HepG2 (cell line): ENCODE measurements around the gene GYS1. TPM values are rescaled to one million over a fixed set of nuclear protein-coding genes. Genes with fewer than 3 reads are reported as not detected.

Experiments used
- ATRX ChIP-seq: sonication (generic); formaldehyde crosslinking; IDR thresholded peaks from 2 replicates; pipeline ENCODE4 v1.4.0; 2020; ENCODE audit warnings: missing genetic modification reagents, borderline replicate concordance
- CBFB ChIP-seq: sonication (generic); formaldehyde crosslinking; IDR thresholded peaks from 2 replicates; pipeline ENCODE4 v1.4.0; 2020; ENCODE audit warnings: missing genetic modification reagents
- HNF4A ChIP-seq: sonication (generic); formaldehyde crosslinking; IDR thresholded peaks from 2 replicates; pipeline ENCODE4 v1.4.0; 2020; ENCODE audit warnings: missing genetic modification reagents
- HNF4G ChIP-seq, 2 experiments: sonication (generic) in 1 of 2; formaldehyde crosslinking in 1 of 2; IDR thresholded peaks; 2 replicates each; pipeline versions ENCODE4 v1.4.0 to v1.6.1; 2011 to 2020; ENCODE audit warnings: borderline replicate concordance in 2 of 2, low read depth in 2 of 2, mild to moderate bottlenecking in 2 of 2, low read length in 1 of 2, missing genetic modification reagents in 1 of 2, moderate library complexity in 1 of 2
- JUND ChIP-seq: sonication (generic); formaldehyde crosslinking; IDR thresholded peaks from 2 replicates; pipeline ENCODE4 v1.8.0; 2022; ENCODE audit warnings: mild to moderate bottlenecking, missing genetic modification reagents
- KDM2A ChIP-seq: sonication (generic); formaldehyde crosslinking; IDR thresholded peaks from 2 replicates; pipeline ENCODE4 v1.4.0; 2020; ENCODE audit warnings: low read depth, missing genetic modification reagents, borderline replicate concordance
- MIER2 ChIP-seq: IDR thresholded peaks from 2 replicates; pipeline ENCODE4 v1.6.1; 2016; ENCODE audit warnings: missing biosample characterization, missing genetic modification reagents
- NFKB2 ChIP-seq: sonication (generic); formaldehyde crosslinking; IDR thresholded peaks from 2 replicates; pipeline ENCODE4 v1.4.0; 2020; ENCODE audit warnings: missing genetic modification reagents, borderline replicate concordance
- RBAK ChIP-seq: sonication (generic); formaldehyde crosslinking; IDR thresholded peaks from 2 replicates; pipeline ENCODE4 v1.5.1; 2020; ENCODE audit warnings: mild to moderate bottlenecking, missing genetic modification reagents
- SNAPC2 ChIP-seq: sonication (generic); formaldehyde crosslinking; IDR thresholded peaks from 2 replicates; pipeline ENCODE4 v1.8.1; 2022; ENCODE audit warnings: mild to moderate bottlenecking, missing genetic modification reagents
- ZNF143 ChIP-seq: sonication (generic); formaldehyde crosslinking; IDR thresholded peaks from 2 replicates; pipeline ENCODE4 v1.4.0; 2020; ENCODE audit warnings: missing genetic modification reagents
- ZNF20 ChIP-seq: sonication (generic); formaldehyde crosslinking; IDR thresholded peaks from 2 replicates; pipeline ENCODE4 v1.4.0; 2020; ENCODE audit warnings: mild to moderate bottlenecking, moderate library complexity, missing genetic modification reagents
- ZNF264 ChIP-seq: sonication (generic); formaldehyde crosslinking; IDR thresholded peaks from 2 replicates; pipeline ENCODE4 v1.4.0; 2020; ENCODE audit warnings: missing genetic modification reagents
- ZNF282 ChIP-seq: fragments of 450-650 bp; IDR thresholded peaks from 2 replicates; pipeline ENCODE4 v1.6.1; 2018; ENCODE audit not compliant: partially characterized antibody
- ZNF510 ChIP-seq: sonication (generic); formaldehyde crosslinking; IDR thresholded peaks from 2 replicates; pipeline ENCODE4 v1.4.0; 2020; ENCODE audit warnings: low read depth, mild to moderate bottlenecking, missing genetic modification reagents
- ZNF557 ChIP-seq: sonication (generic); formaldehyde crosslinking; IDR thresholded peaks from 2 replicates; pipeline ENCODE4 v1.4.0; 2020; ENCODE audit warnings: missing genetic modification reagents
- ZNF766 ChIP-seq: sonication (generic); formaldehyde crosslinking; IDR thresholded peaks from 2 replicates; pipeline ENCODE4 v1.5.0; 2020; ENCODE audit warnings: missing genetic modification reagents, borderline replicate concordance
- ZSCAN12 ChIP-seq: sonication (generic); formaldehyde crosslinking; IDR thresholded peaks from 2 replicates; pipeline ENCODE4 v1.9.0; 2021; ENCODE audit warnings: mild to moderate bottlenecking, missing genetic modification reagents
- polyA plus RNA-seq, 8 experiments: library from polyadenylated mRNA; depleted of rRNA in 3 of 8; stranded (reverse) in 7 of 8; unstranded in 1 of 8; fragments of >200 nt; fragmentation: Illumina TruSeq in 4 of 8; extraction: Trizol in 4 of 8; gene quantifications; 2 replicates each; pipeline versions ENCODE4 v1.2.1 to v1.2.3, GENCODE V29; 2011 to 2016; ENCODE audit warnings: low read depth in 4 of 8, missing spikeins in 1 of 8, mixed read lengths in 1 of 8; ENCODE audit not compliant: insufficient read depth in 1 of 8
- total RNA-seq, 5 experiments: library from RNA; depleted of rRNA; stranded (reverse); fragments of >200 nt; fragmentation: Illumina TruSeq; extraction: Trizol; gene quantifications; 2 replicates each; pipeline ENCODE4 v1.2.3, GENCODE V29; 2016; ENCODE audit warnings: low read depth in 1 of 5
- TF ChIP-seq, protein P1 (sequence below): sonication (generic); formaldehyde crosslinking; IDR thresholded peaks from 2 replicates; pipeline ENCODE4 v1.8.1; 2023; ENCODE audit warnings: mild to moderate bottlenecking, inconsistent platforms, moderate library complexity, missing genetic modification reagents, borderline replicate concordance
- TF ChIP-seq, protein P2 (sequence below): sonication (generic); formaldehyde crosslinking; IDR thresholded peaks from 2 replicates; pipeline ENCODE4 v1.5.0; 2020; ENCODE audit warnings: missing genetic modification reagents
- TF ChIP-seq, protein P3 (sequence below): sonication (generic); formaldehyde crosslinking; IDR thresholded peaks from 2 replicates; pipeline ENCODE4 v1.4.0; 2020; ENCODE audit warnings: missing genetic modification reagents, borderline replicate concordance
- TF ChIP-seq, protein P4 (sequence below): IDR thresholded peaks from 2 replicates; pipeline ENCODE4 v1.6.1; 2016

The GYS1 gene
- total and polyA plus RNA-seq, 2 of the 13 experiments (the other 11 are each of a cell fraction or from before 2014, with no cell fraction given) = 18.4 to 42.1 TPM

DNA sequence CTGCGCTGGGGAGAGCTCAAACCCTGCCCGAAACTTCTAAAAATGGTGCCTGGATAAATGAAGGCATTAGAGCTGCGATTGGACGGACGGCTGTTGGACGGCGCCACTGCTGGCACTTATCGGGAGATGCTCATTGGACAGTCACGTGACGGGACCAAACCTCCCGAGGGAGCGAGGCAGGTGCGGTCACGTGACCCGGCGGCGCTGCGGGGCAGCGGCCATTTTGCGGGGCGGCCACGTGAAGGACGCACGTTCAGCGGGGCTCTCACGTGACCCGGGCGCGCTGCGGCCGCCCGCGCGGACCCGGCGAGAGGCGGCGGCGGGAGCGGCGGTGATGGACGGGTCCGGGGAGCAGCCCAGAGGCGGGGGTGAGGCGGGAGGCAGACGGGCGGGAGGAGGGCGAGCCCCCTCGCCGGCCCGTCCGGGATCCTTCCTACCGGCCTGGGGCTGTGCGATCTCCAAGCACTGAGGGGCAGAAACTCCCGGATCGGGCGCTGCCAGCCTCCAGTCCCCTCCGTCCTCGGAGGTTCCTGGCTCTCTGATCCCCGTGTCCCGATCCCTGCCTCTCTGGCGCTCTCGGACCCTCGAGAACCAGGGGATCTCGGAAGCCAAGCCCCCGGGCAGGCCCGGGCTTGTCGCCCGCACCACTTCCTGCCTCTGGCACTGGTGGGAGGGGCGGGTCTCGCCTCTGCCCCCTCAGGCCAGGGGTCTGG is 38.4 kb downstream of the GYS1 start, which contains the start of gene BAX (continued):
- TF ChIP-seq ZNF557 (CRISPR knock-in tag) = 0 out of 2 replicates have a peak, but pooled peaks have one; percentile 16
- no peak for TF ChIP-seq ZNF264 (CRISPR knock-in tag)
- no peak for TF ChIP-seq MIER2 (CRISPR knock-in tag)
- peak; percentile 50; the same call in 1 of the 2 replicates for TF ChIP-seq ZSCAN12 (CRISPR knock-in tag)
- no peak; the same call in 1 of the 2 replicates for TF ChIP-seq ZNF766
- 0 out of 2 replicates have a peak, but pooled peaks have one; percentile 39 for TF ChIP-seq HNF4G (IDR thresholded peaks at IDR 0.05; ENCODE audit: borderline replicate concordance, low read depth, low read length)
- TF ChIP-seq HNF4G (CRISPR knock-in tag; IDR thresholded peaks at IDR 0.05; ENCODE audit: borderline replicate concordance, low read depth) = 0 out of 2 replicates have a peak, but pooled peaks have one; percentile 21
- TF ChIP-seq ZNF20 (CRISPR knock-in tag) = 0 out of 2 replicates have a peak, but pooled peaks have one; percentile 41
- TF ChIP-seq ZNF282 = no peak
- TF ChIP-seq ATRX (CRISPR knock-in tag) = no peak
- no peak; the same call in 1 of the 2 replicates for TF ChIP-seq HNF4A (CRISPR knock-in tag)
- no peak for TF ChIP-seq ZNF510 (CRISPR knock-in tag)
- TF ChIP-seq CBFB = peak; percentile 63; the same call in 1 of the 2 replicates
- peak; percentile 50; the same call in 1 of the 2 replicates for TF ChIP-seq SNAPC2 (CRISPR knock-in tag)
- no peak for TF ChIP-seq RBAK (CRISPR knock-in tag)
- TF ChIP-seq, protein P1, sequence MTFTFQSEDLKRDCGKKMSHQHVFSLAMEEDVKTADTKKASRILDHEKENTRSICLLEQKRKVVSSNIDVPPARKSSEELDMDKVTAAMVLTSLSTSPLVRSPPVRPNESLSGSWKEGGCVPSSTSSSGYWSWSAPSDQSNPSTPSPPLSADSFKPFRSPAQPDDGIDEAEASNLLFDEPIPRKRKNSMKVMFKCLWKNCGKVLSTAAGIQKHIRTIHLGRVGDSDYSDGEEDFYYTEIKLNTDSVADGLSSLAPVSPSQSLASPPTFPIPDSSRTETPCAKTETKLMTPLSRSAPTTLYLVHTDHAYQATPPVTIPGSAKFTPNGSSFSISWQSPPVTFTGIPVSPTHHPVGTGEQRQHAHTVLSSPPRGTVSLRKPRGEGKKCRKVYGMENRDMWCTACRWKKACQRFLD (CRISPR knock-in tag) = no peak
- TF ChIP-seq ZNF143 = peak; percentile 53; the same call in 1 of the 2 replicates
- peak; percentile 65 for TF ChIP-seq KDM2A (CRISPR knock-in tag)
- peak; percentile 22; the same call in 1 of the 2 replicates for TF ChIP-seq NFKB2 (CRISPR knock-in tag)
- TF ChIP-seq, protein P2, sequence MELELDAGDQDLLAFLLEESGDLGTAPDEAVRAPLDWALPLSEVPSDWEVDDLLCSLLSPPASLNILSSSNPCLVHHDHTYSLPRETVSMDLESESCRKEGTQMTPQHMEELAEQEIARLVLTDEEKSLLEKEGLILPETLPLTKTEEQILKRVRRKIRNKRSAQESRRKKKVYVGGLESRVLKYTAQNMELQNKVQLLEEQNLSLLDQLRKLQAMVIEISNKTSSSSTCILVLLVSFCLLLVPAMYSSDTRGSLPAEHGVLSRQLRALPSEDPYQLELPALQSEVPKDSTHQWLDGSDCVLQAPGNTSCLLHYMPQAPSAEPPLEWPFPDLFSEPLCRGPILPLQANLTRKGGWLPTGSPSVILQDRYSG (CRISPR knock-in tag) = no peak
- TF ChIP-seq, protein P3, sequence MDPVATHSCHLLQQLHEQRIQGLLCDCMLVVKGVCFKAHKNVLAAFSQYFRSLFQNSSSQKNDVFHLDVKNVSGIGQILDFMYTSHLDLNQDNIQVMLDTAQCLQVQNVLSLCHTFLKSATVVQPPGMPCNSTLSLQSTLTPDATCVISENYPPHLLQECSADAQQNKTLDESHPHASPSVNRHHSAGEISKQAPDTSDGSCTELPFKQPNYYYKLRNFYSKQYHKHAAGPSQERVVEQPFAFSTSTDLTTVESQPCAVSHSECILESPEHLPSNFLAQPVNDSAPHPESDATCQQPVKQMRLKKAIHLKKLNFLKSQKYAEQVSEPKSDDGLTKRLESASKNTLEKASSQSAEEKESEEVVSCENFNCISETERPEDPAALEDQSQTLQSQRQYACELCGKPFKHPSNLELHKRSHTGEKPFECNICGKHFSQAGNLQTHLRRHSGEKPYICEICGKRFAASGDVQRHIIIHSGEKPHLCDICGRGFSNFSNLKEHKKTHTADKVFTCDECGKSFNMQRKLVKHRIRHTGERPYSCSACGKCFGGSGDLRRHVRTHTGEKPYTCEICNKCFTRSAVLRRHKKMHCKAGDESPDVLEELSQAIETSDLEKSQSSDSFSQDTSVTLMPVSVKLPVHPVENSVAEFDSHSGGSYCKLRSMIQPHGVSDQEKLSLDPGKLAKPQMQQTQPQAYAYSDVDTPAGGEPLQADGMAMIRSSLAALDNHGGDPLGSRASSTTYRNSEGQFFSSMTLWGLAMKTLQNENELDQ (CRISPR knock-in tag) = no peak
- TF ChIP-seq, protein P4, sequence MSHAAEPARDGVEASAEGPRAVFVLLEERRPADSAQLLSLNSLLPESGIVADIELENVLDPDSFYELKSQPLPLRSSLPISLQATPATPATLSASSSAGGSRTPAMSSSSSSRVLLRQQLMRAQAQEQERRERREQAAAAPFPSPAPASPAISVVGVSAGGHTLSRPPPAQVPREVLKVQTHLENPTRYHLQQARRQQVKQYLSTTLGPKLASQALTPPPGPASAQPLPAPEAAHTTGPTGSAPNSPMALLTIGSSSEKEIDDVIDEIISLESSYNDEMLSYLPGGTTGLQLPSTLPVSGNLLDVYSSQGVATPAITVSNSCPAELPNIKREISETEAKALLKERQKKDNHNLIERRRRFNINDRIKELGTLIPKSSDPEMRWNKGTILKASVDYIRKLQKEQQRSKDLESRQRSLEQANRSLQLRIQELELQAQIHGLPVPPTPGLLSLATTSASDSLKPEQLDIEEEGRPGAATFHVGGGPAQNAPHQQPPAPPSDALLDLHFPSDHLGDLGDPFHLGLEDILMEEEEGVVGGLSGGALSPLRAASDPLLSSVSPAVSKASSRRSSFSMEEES = peak; percentile 96
- TF ChIP-seq JUND (CRISPR knock-in tag) = 0 out of 2 replicates have a peak, but pooled peaks have one; percentile 30
